ENCODE data around the gene SURF6. TPM values are rescaled to one million over a fixed set of nuclear protein-coding genes. Genes with fewer than 3 reads are reported as not detected.

Gene SURF6
- total and polyA plus RNA-seq, 2 of the 8 experiments (the other 6 are each of a cell fraction or from before 2014, with no cell fraction given) = 6.1 to 23.7 TPM

- FAIRE-seq (no peak), DNase-seq (ENCODE audit: low read depth in 1 of 2, low spot score in 2 of 2) (no peak)
- Histone ChIP-seq H3K27me3 (replicated peaks in 1 of 4; ENCODE audit: control insufficient read depth in 3 of 4, extremely low read depth in 1 of 4, insufficient read depth in 3 of 4, low read length in 3 of 4) (no peaks in the 10 kb centered on the region), H4K20me1 (replicated peaks in 1 of 2; ENCODE audit: control insufficient read depth in 1 of 2, insufficient read depth in 2 of 2, low read length in 2 of 2) (peaks cover 8 to 26% of the 10 kb centered on the region in 2 experiments), H3K4me2 (ENCODE audit: insufficient read depth in 1 of 2, low read depth in 2 of 2, low read length in 2 of 2) (no peak overlapping the region), H3K4ac (replicated peaks; ENCODE audit: insufficient read length, low read depth, low read length) (no peak overlapping the region), H3K4me3 (ENCODE audit: extremely low read depth in 1 of 4, insufficient read depth in 2 of 4, low read depth in 3 of 4, low read length in 4 of 4) (no peak overlapping the region), H3K79me2 (ENCODE audit: control insufficient read depth in 1 of 2, insufficient read depth in 2 of 2, low read length in 2 of 2) (peaks cover 2 to 9% of the 10 kb centered on the region in 2 experiments; a peak in 3 of 4 replicates), H2BK15ac (ENCODE audit: low read length) (no peak overlapping the region), H3K9ac (replicated peaks in 1 of 4; ENCODE audit: extremely low read depth in 1 of 4, low read depth in 3 of 4, low read length in 3 of 4) (no peak overlapping the region), H3K18ac (ENCODE audit: extremely low read depth, low read length) (no peak overlapping the region), H2BK5ac (ENCODE audit: low read depth, low read length) (no peak overlapping the region), H2BK12ac (ENCODE audit: low read depth, low read length) (no peak overlapping the region), H4K91ac (replicated peaks; ENCODE audit: insufficient read length, low read length) (no peak overlapping the region), H4K5ac (ENCODE audit: insufficient read length, low read depth, low read length) (no peak overlapping the region), H2AK5ac (ENCODE audit: low read depth, low read length) (no peak overlapping the region), H3K36me3 (ENCODE audit: control insufficient read depth in 2 of 4, insufficient read depth in 4 of 4, low read length in 3 of 4) (peaks cover 31 to 65% (median 53%) of the 10 kb centered on the region in 4 experiments), H3K4me1 (replicated peaks in 1 of 4; ENCODE audit: control insufficient read depth in 3 of 4, insufficient read depth in 4 of 4, low read length in 3 of 4) (peaks cover 0 to 2% (median 0%) of the 10 kb centered on the region in 4 experiments; a peak in 1 of 7 replicates), H3K56ac (replicated peaks; ENCODE audit: insufficient read length, low read depth, low read length) (no peak overlapping the region), H3K79me1 (ENCODE audit: low read depth, low read length) (peaks cover 17% of the 10 kb centered on the region), H2BK20ac (ENCODE audit: low read length) (no peak overlapping the region), H3K9me3 (ENCODE audit: insufficient read depth in 2 of 2, low read depth in 1 of 2, low read length in 1 of 2) (no peaks in the 10 kb centered on the region), H2AFZ (ENCODE audit: low read length) (no peak overlapping the region), H4K8ac (ENCODE audit: extremely low read depth, insufficient read depth, low read length) (no peak overlapping the region), H3K23ac (ENCODE audit: insufficient read length) (no peak overlapping the region), H2BK120ac (replicated peaks; ENCODE audit: low read depth, low read length) (no peak overlapping the region), H3K23me2 (ENCODE audit: low read depth, low read length) (peaks cover 5% of the 10 kb centered on the region; the same call in 1 of the 2 replicates), H3K14ac (ENCODE audit: insufficient read length) (no peak overlapping the region), H3K27ac (ENCODE audit: low read depth, low read length) (no peak overlapping the region)
- CTCF ChIA-PET (ENCODE audit: partially characterized antibody) = interaction anchor here (0.6 to 5.5 kb wide), 18 partner anchors 8 to 369 kb away, joined by 3 to 45 read pairs (median 6); partner anchors contain the start of genes SLC2A6 and SURF1
- WGBS, 2 experiments (ENCODE audit: extremely low coverage in 1 of 2, insufficient coverage in 1 of 2, insufficient read length in 1 of 2, insufficient replicate concordance in 2 of 2, low coverage in 1 of 2, low lambda C conversion rate in 2 of 2, missing lambda C conversion rate in 1 of 2) = 90% methylated on average over 13 of the region's 13 CpGs; no CpG with 5 or more reads in 1 of the 2 experiments
- POLR2A ChIA-PET (ENCODE audit: partially characterized antibody) = interaction anchor here (4.0 to 14.8 kb wide), 2 partner anchors 10 to 13 kb away, joined by 25 to 303 read pairs; partner anchors contain the start of genes MED22, RPL7A, SURF1 and SURF2
- no peak for TF ChIP-seq TCF12 (IDR thresholded peaks at IDR 0.05; ENCODE audit: low read depth, low read length)
- no peak for TF ChIP-seq KDM1A (IDR thresholded peaks at IDR 0.05; ENCODE audit: borderline replicate concordance, low read length)
- no peak for TF ChIP-seq KDM4A (IDR thresholded peaks at IDR 0.05; ENCODE audit: low read depth, low read length, severe bottlenecking)
- no peak for TF ChIP-seq SIX5 (IDR thresholded peaks at IDR 0.05; ENCODE audit: low read depth, low read length)
- TF ChIP-seq TEAD4 (IDR thresholded peaks at IDR 0.05; ENCODE audit: low read depth, low read length) = no peak
- TF ChIP-seq ATF2 (IDR thresholded peaks at IDR 0.05; ENCODE audit: low read length) = no peak
- TF ChIP-seq, protein P1, sequence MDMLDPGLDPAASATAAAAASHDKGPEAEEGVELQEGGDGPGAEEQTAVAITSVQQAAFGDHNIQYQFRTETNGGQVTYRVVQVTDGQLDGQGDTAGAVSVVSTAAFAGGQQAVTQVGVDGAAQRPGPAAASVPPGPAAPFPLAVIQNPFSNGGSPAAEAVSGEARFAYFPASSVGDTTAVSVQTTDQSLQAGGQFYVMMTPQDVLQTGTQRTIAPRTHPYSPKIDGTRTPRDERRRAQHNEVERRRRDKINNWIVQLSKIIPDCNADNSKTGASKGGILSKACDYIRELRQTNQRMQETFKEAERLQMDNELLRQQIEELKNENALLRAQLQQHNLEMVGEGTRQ (IDR thresholded peaks at IDR 0.05; ENCODE audit: low read length) = no peak
- no peak for TF ChIP-seq GTF2F1 (IDR thresholded peaks at IDR 0.05; ENCODE audit: borderline replicate concordance, low read depth, low read length)
- no peak for TF ChIP-seq YY1 (IDR thresholded peaks at IDR 0.05; ENCODE audit: low read depth, low read length)
- TF ChIP-seq TAF1 (IDR thresholded peaks at IDR 0.05; ENCODE audit: low read depth, low read length) = no peak
Measured at GRCh38 chr9:133340916-133341315, 4.9 kb upstream of the SURF6 start.
